DOHH2 (cell line): Measurements from ENCODE around the gene MKLN1.

Experiments used
- H3F3A ChIP-seq: fragments of 200-600 bp; sonication (generic), shearing (Covaris generic); 2 replicates; pipeline ENCODE4 v1.6.0; 2016; ENCODE audit warnings: antibody characterized with exemption, mild to moderate bottlenecking; ENCODE audit not compliant: control insufficient read depth, insufficient read depth
- H3K27ac ChIP-seq: fragments of 200-600 bp; sonication (generic); 2 replicates; pipeline ENCODE4 v1.5.1; 2014; ENCODE audit warnings: low read depth, mild to moderate bottlenecking, low read length, moderate library complexity
- H3K27me3 ChIP-seq: fragments of 200-600 bp; sonication (generic); 2 replicates; pipeline ENCODE4 v1.6.1; 2014; ENCODE audit warnings: mild to moderate bottlenecking, low read length, mixed read lengths; ENCODE audit not compliant: control insufficient read depth
- H3K36me3 ChIP-seq: fragments of 200-600 bp; sonication (generic); 2 replicates; pipeline ENCODE4 v1.6.1; 2014; ENCODE audit warnings: mild to moderate bottlenecking, low read length, moderate library complexity, mixed read lengths; ENCODE audit not compliant: control insufficient read depth
- H3K4me1 ChIP-seq: fragments of 200-600 bp; sonication (generic); 2 replicates; pipeline ENCODE4 v1.6.1; 2014; ENCODE audit warnings: mild to moderate bottlenecking, low read length, mixed read lengths; ENCODE audit not compliant: control insufficient read depth
- H3K4me2 ChIP-seq: fragments of 200-600 bp; sonication (generic); 2 replicates; pipeline ENCODE4 v1.6.0; 2014; ENCODE audit warnings: mild to moderate bottlenecking, low read length, moderate library complexity
- H3K4me3 ChIP-seq: fragments of 200-600 bp; sonication (generic); 2 replicates; pipeline ENCODE4 v1.5.1; 2014; ENCODE audit warnings: mild to moderate bottlenecking, low read length, mixed read lengths
- H3K79me2 ChIP-seq: fragments of 200-600 bp; sonication (generic); 2 replicates; pipeline ENCODE4 v1.6.1; 2014; ENCODE audit warnings: mild to moderate bottlenecking, low read length, mixed read lengths; ENCODE audit not compliant: control insufficient read depth
- H3K9me2 ChIP-seq: fragments of 200-600 bp; sonication (generic); replicated peaks from 2 replicates; pipeline ENCODE4 v1.6.1; 2014; ENCODE audit warnings: mild to moderate bottlenecking, low read length, mixed read lengths; ENCODE audit not compliant: control insufficient read depth
- H3K9me3 ChIP-seq: fragments of 200-600 bp; sonication (generic); 2 replicates; pipeline ENCODE4 v1.6.1; 2014; ENCODE audit warnings: antibody characterized with exemption, low read length, mixed read lengths; ENCODE audit not compliant: control insufficient read depth, insufficient read depth
- H4K20me1 ChIP-seq: fragments of 200-600 bp; sonication (generic); 2 replicates; pipeline ENCODE4 v1.6.0; 2014; ENCODE audit warnings: low read depth, mild to moderate bottlenecking, antibody characterized with exemption, low read length, moderate library complexity; ENCODE audit not compliant: control insufficient read depth, insufficient read depth
- CTCF ChIP-seq: fragments of 200-600 bp; sonication (generic); IDR thresholded peaks from one replicate; pipeline ENCODE4 v1.5.1; 2014; ENCODE audit warnings: antibody characterized with exemption, mild to moderate bottlenecking, low read depth, low read length; ENCODE audit not compliant: poor library complexity, severe bottlenecking
- EZH2phosphoT487 ChIP-seq: fragments of 200-600 bp; sonication (generic); IDR thresholded peaks from 2 replicates; pipeline ENCODE4 v1.6.1; 2017; ENCODE audit warnings: borderline replicate concordance, mild to moderate bottlenecking, antibody characterized with exemption, low read length, moderate library complexity, mixed read lengths

Gene MKLN1

GRCh38 chr7:131546126-131546525 is 218.4 kb downstream of the MKLN1 start:
- no peak overlapping the region for H3K27ac ChIP-seq
- H3K4me1 ChIP-seq, result no peaks in the 10 kb centered on the region
- H3K9me3 ChIP-seq, result no peaks in the 10 kb centered on the region
- H3K36me3 ChIP-seq, result no peaks in the 10 kb centered on the region
- no peaks in the 10 kb centered on the region for H3K9me2 ChIP-seq
- TF ChIP-seq CTCF, result no peak
- no peak for TF ChIP-seq EZH2phosphoT487
- no peak overlapping the region for H3K4me3 ChIP-seq
- no peak overlapping the region for H3K4me2 ChIP-seq
- H3K27me3 ChIP-seq, result no peaks in the 10 kb centered on the region
- peaks cover 8% of the 10 kb centered on the region; the same call in 1 of the 2 replicates for H4K20me1 ChIP-seq
- H3K79me2 ChIP-seq, result no peaks in the 10 kb centered on the region
- H3F3A ChIP-seq, result no peaks in the 10 kb centered on the region
